Measurements from ENCODE around the gene RPL5. TPM values are rescaled to one million over a fixed set of nuclear protein-coding genes. Genes with fewer than 3 reads are reported as not detected.

Gene RPL5
- total and polyA plus RNA-seq, 9 of the 15 experiments (the other 6 are each of a cell fraction or from before 2014, with no cell fraction given), result 1,467 to 4,252 (median 2,454) TPM

DNA sequence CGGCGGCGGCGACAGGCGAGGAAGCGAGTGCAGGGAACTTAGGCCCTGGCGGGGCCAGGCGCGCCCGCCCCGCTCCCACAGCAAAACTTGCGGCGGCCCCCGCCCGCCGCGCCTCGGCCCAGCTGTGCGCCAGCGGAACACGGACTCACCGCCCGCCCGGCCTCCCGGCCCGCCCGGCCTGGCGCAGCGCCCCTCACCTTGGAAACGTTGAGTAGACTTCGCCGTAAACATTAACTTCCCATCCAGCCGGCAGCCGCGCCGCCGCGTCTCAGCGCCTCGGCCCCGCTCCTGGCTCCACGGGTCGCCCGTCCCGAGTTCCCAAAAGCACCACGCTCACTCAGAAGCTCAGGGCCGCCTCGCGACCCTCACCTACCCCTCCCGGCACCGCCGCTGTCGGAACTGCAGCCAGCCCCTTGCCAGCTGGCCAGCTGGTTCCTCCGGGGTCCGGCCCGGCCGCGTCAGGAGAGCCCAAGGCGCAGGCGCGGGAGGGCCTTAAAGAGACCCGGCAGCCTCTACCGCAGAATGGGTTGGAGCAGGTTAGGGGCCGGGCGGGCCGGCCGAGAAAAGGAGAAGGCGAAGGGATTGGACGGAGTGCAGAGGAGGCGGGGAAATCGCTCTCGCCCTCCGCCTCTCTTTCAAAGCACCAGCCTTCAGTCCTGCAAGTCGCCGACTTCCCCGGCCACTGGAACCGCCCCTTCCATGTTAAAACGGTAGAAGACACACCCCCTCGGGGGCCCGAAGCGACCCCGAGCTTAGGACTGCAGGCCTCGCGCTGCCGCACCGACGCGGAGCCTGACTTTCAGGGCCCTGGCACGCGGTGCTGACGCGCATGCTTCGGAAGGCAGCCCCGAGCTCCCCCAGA is 47.0 kb upstream of the RPL5 start, which contains the start of gene EVI5 (continued):
- TF ChIP-seq, protein P1, sequence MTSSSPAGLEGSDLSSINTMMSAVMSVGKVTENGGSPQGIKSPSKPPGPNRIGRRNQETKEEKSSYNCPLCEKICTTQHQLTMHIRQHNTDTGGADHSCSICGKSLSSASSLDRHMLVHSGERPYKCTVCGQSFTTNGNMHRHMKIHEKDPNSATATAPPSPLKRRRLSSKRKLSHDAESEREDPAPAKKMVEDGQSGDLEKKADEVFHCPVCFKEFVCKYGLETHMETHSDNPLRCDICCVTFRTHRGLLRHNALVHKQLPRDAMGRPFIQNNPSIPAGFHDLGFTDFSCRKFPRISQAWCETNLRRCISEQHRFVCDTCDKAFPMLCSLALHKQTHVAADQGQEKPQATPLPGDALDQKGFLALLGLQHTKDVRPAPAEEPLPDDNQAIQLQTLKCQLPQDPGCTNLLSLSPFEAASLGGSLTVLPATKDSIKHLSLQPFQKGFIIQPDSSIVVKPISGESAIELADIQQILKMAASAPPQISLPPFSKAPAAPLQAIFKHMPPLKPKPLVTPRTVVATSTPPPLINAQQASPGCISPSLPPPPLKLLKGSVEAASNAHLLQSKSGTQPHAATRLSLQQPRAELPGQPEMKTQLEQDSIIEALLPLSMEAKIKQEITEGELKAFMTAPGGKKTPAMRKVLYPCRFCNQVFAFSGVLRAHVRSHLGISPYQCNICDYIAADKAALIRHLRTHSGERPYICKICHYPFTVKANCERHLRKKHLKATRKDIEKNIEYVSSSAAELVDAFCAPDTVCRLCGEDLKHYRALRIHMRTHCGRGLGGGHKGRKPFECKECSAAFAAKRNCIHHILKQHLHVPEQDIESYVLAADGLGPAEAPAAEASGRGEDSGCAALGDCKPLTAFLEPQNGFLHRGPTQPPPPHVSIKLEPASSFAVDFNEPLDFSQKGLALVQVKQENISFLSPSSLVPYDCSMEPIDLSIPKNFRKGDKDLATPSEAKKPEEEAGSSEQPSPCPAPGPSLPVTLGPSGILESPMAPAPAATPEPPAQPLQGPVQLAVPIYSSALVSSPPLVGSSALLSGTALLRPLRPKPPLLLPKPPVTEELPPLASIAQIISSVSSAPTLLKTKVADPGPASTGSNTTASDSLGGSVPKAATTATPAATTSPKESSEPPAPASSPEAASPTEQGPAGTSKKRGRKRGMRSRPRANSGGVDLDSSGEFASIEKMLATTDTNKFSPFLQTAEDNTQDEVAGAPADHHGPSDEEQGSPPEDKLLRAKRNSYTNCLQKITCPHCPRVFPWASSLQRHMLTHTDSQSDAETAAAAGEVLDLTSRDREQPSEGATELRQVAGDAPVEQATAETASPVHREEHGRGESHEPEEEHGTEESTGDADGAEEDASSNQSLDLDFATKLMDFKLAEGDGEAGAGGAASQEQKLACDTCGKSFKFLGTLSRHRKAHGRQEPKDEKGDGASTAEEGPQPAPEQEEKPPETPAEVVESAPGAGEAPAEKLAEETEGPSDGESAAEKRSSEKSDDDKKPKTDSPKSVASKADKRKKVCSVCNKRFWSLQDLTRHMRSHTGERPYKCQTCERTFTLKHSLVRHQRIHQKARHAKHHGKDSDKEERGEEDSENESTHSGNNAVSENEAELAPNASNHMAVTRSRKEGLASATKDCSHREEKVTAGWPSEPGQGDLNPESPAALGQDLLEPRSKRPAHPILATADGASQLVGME (CRISPR knock-in tag; IDR thresholded peaks at IDR 0.05), result no peak
- TF ChIP-seq NFATC3 (IDR thresholded peaks at IDR 0.05) (no peak), ZNF766 (CRISPR knock-in tag; conservative IDR thresholded peaks at IDR 0.05) (peak; percentile 35), TEAD1 (CRISPR knock-in tag; IDR thresholded peaks at IDR 0.05) (peak; percentile 36 to 94; a peak in 2 of 4 replicates), CREM (IDR thresholded peaks at IDR 0.05; ENCODE audit: low read depth) (peak; percentile 88), CREB1 (IDR thresholded peaks at IDR 0.05) (peak; percentile 70), CREB1 (CRISPR knock-in tag; IDR thresholded peaks at IDR 0.05) (peak; percentile 88), ESRRB (CRISPR knock-in tag; IDR thresholded peaks at IDR 0.05; ENCODE audit: borderline replicate concordance) (no peak), HMGN3 (IDR thresholded peaks at IDR 0.05; ENCODE audit: borderline replicate concordance, extremely low read depth, insufficient read length, low read depth, low read length) (peak; percentile 49), ZNF644 (tag; IDR thresholded peaks at IDR 0.05; ENCODE audit: low read depth) (peak; percentile 47; the same call in 1 of the 2 replicates), MYNN (IDR thresholded peaks at IDR 0.05) (peak; percentile 68; the same call in 1 of the 2 replicates), MYNN (CRISPR knock-in tag; IDR thresholded peaks at IDR 0.05) (no peak), IRF2 (CRISPR knock-in tag; IDR thresholded peaks at IDR 0.05) (peak; percentile 74; the same call in 1 of the 2 replicates), GATAD2A (IDR thresholded peaks at IDR 0.05) (0 out of 2 replicates have a peak, but pooled peaks have one; percentile 9)
- TF ChIP-seq, protein P2, sequence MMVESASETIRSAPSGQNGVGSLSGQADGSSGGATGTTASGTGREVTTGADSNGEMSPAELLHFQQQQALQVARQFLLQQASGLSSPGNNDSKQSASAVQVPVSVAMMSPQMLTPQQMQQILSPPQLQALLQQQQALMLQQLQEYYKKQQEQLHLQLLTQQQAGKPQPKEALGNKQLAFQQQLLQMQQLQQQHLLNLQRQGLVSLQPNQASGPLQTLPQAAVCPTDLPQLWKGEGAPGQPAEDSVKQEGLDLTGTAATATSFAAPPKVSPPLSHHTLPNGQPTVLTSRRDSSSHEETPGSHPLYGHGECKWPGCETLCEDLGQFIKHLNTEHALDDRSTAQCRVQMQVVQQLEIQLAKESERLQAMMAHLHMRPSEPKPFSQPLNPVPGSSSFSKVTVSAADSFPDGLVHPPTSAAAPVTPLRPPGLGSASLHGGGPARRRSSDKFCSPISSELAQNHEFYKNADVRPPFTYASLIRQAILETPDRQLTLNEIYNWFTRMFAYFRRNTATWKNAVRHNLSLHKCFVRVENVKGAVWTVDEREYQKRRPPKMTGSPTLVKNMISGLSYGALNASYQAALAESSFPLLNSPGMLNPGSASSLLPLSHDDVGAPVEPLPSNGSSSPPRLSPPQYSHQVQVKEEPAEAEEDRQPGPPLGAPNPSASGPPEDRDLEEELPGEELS (CRISPR knock-in tag; IDR thresholded peaks at IDR 0.05; ENCODE audit: borderline replicate concordance), result peak; percentile 96
- TF ChIP-seq, protein P3, sequence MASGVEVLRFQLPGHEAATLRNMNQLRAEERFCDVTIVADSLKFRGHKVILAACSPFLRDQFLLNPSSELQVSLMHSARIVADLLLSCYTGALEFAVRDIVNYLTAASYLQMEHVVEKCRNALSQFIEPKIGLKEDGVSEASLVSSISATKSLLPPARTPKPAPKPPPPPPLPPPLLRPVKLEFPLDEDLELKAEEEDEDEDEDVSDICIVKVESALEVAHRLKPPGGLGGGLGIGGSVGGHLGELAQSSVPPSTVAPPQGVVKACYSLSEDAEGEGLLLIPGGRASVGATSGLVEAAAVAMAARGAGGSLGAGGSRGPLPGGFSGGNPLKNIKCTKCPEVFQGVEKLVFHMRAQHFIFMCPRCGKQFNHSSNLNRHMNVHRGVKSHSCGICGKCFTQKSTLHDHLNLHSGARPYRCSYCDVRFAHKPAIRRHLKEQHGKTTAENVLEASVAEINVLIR (CRISPR knock-in tag; IDR thresholded peaks at IDR 0.05), result peak; percentile 41; the same call in 1 of the 2 replicates
- TF ChIP-seq, protein P4, sequence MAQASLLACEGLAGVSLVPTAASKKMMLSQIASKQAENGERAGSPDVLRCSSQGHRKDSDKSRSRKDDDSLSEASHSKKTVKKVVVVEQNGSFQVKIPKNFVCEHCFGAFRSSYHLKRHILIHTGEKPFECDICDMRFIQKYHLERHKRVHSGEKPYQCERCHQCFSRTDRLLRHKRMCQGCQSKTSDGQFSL (CRISPR knock-in tag; IDR thresholded peaks at IDR 0.05), result peak; percentile 83
- TF ChIP-seq, protein P4 (tag; IDR thresholded peaks at IDR 0.05), result no peak

All from K562 (cell line).